Lower leg skin (tissue), 3 donors: ENCODE measurements around the gene HAL.

ENCODE experiments used
- CTCF ChIP-seq, 3 donors: fragments of 450-650 bp; IDR thresholded peaks; one replicate each; pipeline ENCODE4 v1.5.1; 2016; ENCODE audit warnings: antibody characterized with exemption in 3 of 3, mild to moderate bottlenecking in 3 of 3, moderate library complexity in 2 of 3
- POLR2A ChIP-seq, 2 donors: fragments of 450-650 bp; IDR thresholded peaks; one replicate each; pipeline ENCODE4 v1.6.1; 2016 to 2017; ENCODE audit warnings: antibody characterized with exemption in 2 of 2, mild to moderate bottlenecking in 1 of 2, moderate library complexity in 1 of 2

GRCh38 chr12:95978774-95979173 lies 17.4 kb downstream of the HAL start:
- TF ChIP-seq CTCF (IDR thresholded peaks at IDR 0.05): no peak
- no peak for TF ChIP-seq POLR2A (IDR thresholded peaks at IDR 0.05)
